GM23338 (cell line): ENCODE results near the gene LYVE1.

ENCODE experiments used
- CREB1 ChIP-seq: fragments of 250-450 bp; sonication (Bioruptor Pico); IDR thresholded peaks from 2 replicates; pipeline ENCODE4 v1.5.0; 2020; ENCODE audit warnings: low read depth, mild to moderate bottlenecking, moderate library complexity
- CTCF ChIP-seq, 2 experiments: fragments of 200-600 bp in 1 of 2; sonication (generic) in 1 of 2; conservative IDR thresholded peaks; 2 replicates each; pipeline versions ENCODE4 v1.5.1 to v1.6.1; 2016 to 2017; ENCODE audit warnings: antibody characterized with exemption in 2 of 2, low read depth in 2 of 2, mild to moderate bottlenecking in 2 of 2, moderate library complexity in 1 of 2
- EZH2 ChIP-seq: fragments of 200-600 bp; sonication (generic); IDR thresholded peaks from one replicate; pipeline ENCODE4 v1.8.0; 2017; ENCODE audit warnings: antibody characterized with exemption, mild to moderate bottlenecking, low read depth; ENCODE audit not compliant: unreplicated experiment
- EZH2phosphoT487 ChIP-seq: fragments of 200-600 bp; sonication (generic); IDR thresholded peaks from one replicate; pipeline ENCODE4 v1.8.1; 2018; ENCODE audit warnings: antibody characterized with exemption; ENCODE audit not compliant: unreplicated experiment
- JUNB ChIP-seq: IDR thresholded peaks from one replicate; pipeline ENCODE4 v1.6.1; 2016; ENCODE audit warnings: antibody characterized with exemption; ENCODE audit not compliant: unreplicated experiment
- NANOG ChIP-seq: IDR thresholded peaks from 2 replicates; pipeline ENCODE4 v1.6.1; 2016; ENCODE audit warnings: antibody characterized with exemption, borderline replicate concordance
- POLR2AphosphoS5 ChIP-seq: IDR thresholded peaks from 2 replicates; pipeline ENCODE4 v1.6.1; 2016; ENCODE audit warnings: antibody characterized with exemption, low read depth
- REST ChIP-seq: IDR thresholded peaks from one replicate; pipeline ENCODE4 v1.6.1; 2018; ENCODE audit warnings: antibody characterized with exemption; ENCODE audit not compliant: unreplicated experiment
- ZNF114 ChIP-seq: fragments of 250-450 bp; sonication (Bioruptor Pico); IDR thresholded peaks from 2 replicates; pipeline ENCODE4 v1.5.0; 2020; ENCODE audit warnings: mild to moderate bottlenecking, moderate library complexity
- ZNF331 ChIP-seq: fragments of 250-450 bp; sonication (Bioruptor Pico); IDR thresholded peaks from 2 replicates; pipeline ENCODE4 v1.5.0; 2020; ENCODE audit warnings: low read depth, mild to moderate bottlenecking, moderate library complexity
- ZNF462 ChIP-seq: fragments of 250-450 bp; sonication (Bioruptor Pico); IDR thresholded peaks from 2 replicates; pipeline ENCODE4 v1.5.0; 2020; ENCODE audit warnings: mild to moderate bottlenecking, moderate library complexity

DNA sequence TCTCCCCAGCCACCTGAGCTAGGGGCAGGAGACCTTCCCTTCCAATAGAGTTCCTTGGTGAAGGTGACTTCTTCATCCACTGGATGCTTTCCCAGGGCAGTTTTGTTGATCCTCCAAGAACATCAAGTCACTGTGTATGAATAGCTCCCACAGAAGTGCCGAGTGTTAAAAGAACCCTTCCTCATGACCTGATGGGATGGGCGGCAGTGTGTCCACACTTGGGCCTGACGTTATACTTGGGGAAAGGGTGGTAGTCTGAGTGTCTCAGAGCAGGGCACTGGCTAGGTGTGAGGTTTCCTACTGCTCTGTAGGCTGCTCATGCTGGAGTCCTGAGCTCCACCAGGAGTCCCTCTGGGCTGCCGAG, 7.6 kb upstream of the LYVE1 start:
- TF ChIP-seq EZH2 (no peak), REST (no peak), CTCF (conservative IDR thresholded peaks at IDR 0.05; ENCODE audit: low read depth in 2 of 2) (no peak), CREB1 (CRISPR knock-in tag) (no peak), POLR2AphosphoS5 (no peak), ZNF462 (CRISPR knock-in tag) (no peak), EZH2phosphoT487 (no peak), ZNF114 (CRISPR knock-in tag) (no peak), JUNB (no peak), NANOG (no peak), ZNF331 (CRISPR knock-in tag) (no peak)
